WERI-Rb-1 (cell line): Measurements from ENCODE around the gene GSX2.

Source experiments
- DNase-seq: peaks from one replicate; pipeline ENCODE4 v3.0.0-alpha.2; 2020
- H3K27ac ChIP-seq: fragments of 250-450 bp; sonication (Bioruptor Pico); 2 replicates; pipeline ENCODE4 v1.5.1; 2020; ENCODE audit warnings: mild to moderate bottlenecking, moderate library complexity
- H3K27me3 ChIP-seq: fragments of 250-450 bp; sonication (Bioruptor Pico); 2 replicates; pipeline ENCODE4 v1.5.1; 2021; ENCODE audit warnings: mild to moderate bottlenecking, low read depth, moderate library complexity; ENCODE audit not compliant: insufficient read depth, severe bottlenecking
- H3K36me3 ChIP-seq: fragments of 250-450 bp; sonication (Bioruptor Pico); 2 replicates; pipeline ENCODE4 v1.5.1; 2020; ENCODE audit warnings: mild to moderate bottlenecking, moderate library complexity
- H3K4me3 ChIP-seq: 2 replicates; pipeline ENCODE4 v1.5.1; 2011; ENCODE audit warnings: low read depth, mild to moderate bottlenecking, control low read depth, low read length
- H3K9me3 ChIP-seq: fragments of 250-450 bp; sonication (Bioruptor Pico); 2 replicates; pipeline ENCODE4 v1.5.1; 2021; ENCODE audit warnings: mild to moderate bottlenecking, moderate library complexity; ENCODE audit not compliant: severe bottlenecking
- TF ChIP-seq, protein P1 (sequence below): IDR thresholded peaks from 2 replicates; pipeline ENCODE4 v1.5.1; 2011; ENCODE audit warnings: low read depth, mild to moderate bottlenecking, control low read depth, inconsistent platforms, low read length

The GSX2 gene

DNA sequence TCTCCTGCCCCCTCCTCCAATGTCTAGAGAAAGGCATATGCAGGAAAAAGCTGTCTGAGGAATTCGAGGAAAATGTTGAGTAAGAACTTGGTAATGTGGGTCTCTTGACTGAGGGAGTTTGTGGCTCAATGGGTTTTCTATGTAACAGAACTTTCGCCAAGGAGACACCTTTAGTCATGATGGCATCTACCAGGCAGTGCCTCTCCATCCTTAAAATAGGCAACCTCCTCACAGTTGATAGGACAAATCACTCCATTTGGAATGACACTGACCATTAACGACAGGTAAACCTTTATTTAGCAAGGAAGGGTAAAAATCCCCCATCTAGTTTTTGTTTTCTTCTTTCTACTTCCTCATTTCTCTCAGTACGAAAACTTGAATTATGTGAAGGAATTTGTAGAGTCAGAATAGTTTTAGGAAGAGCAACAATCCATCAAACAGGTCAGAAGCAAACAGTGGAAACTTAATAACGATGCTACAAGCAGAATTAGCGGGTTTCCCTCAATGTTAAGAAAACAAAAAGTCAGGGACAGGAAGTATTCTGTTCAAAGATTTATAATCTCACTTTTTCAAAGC, 2.7 kb downstream of the GSX2 start:
- Histone ChIP-seq H3K4me3 (no peak overlapping the region), H3K36me3 (no peaks in the 10 kb centered on the region), H3K9me3 (no peaks in the 10 kb centered on the region), H3K27me3 (peaks cover 95% of the 10 kb centered on the region), H3K27ac (no peak overlapping the region)
- TF ChIP-seq, protein P1, sequence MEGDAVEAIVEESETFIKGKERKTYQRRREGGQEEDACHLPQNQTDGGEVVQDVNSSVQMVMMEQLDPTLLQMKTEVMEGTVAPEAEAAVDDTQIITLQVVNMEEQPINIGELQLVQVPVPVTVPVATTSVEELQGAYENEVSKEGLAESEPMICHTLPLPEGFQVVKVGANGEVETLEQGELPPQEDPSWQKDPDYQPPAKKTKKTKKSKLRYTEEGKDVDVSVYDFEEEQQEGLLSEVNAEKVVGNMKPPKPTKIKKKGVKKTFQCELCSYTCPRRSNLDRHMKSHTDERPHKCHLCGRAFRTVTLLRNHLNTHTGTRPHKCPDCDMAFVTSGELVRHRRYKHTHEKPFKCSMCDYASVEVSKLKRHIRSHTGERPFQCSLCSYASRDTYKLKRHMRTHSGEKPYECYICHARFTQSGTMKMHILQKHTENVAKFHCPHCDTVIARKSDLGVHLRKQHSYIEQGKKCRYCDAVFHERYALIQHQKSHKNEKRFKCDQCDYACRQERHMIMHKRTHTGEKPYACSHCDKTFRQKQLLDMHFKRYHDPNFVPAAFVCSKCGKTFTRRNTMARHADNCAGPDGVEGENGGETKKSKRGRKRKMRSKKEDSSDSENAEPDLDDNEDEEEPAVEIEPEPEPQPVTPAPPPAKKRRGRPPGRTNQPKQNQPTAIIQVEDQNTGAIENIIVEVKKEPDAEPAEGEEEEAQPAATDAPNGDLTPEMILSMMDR: no peak
- DNase-seq: no peak

DNA sequence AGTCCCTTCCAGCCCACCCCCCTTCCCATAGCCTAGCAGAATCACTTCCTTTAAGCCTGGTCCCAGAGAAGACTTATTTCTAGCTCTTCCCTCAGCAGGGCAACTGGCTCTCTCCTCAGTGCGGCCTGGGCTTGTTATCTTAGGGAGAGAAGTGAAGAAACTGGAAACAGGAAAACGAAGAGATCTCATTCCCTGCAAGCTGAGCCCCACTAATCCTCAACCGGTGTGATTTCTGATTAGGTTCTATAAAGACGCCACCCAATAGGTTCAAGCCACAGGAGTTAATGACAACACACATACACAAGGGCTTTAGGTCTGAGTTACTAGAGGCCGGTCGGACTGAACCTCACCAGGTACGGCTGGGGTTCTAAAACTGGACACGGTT, 3.2 kb downstream of the GSX2 start:
- no peaks in the 10 kb centered on the region for H3K9me3 ChIP-seq
- no peak overlapping the region for H3K27ac ChIP-seq
- DNase-seq: no peak
- peak overlapping the region; percentile 25; the same call in 1 of the 2 replicates for H3K4me3 ChIP-seq
- H3K27me3 ChIP-seq: peaks cover 93% of the 10 kb centered on the region
- TF ChIP-seq, protein P1: no peak
- H3K36me3 ChIP-seq: no peaks in the 10 kb centered on the region

DNA sequence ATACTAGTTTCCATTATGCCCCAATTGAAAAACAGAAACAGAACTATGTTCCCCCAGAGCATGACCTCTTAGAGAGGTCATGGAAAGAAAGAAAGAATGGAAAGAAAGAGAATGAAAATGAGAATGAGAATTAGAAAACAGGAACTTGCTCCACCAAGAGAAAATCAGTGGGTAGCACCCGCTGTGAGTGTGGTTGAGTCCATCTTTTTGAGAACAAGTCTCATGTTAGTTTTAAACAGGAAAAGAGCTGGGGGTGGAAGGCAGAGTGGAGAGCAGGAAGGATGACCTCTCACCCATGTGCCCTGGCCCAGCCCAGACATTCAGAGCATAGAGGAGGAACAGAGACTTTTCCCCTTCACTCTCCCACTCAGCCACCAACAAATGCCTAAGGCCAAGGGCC, 4.9 kb downstream of the GSX2 start:
- no peak overlapping the region for H3K27ac ChIP-seq
- H3K9me3 ChIP-seq: peaks cover 7% of the 10 kb centered on the region
- TF ChIP-seq, protein P1: no peak
- peaks cover 93% of the 10 kb centered on the region for H3K27me3 ChIP-seq
- DNase-seq: no peak
- no peaks in the 10 kb centered on the region for H3K36me3 ChIP-seq
- H3K4me3 ChIP-seq: no peak overlapping the region

DNA sequence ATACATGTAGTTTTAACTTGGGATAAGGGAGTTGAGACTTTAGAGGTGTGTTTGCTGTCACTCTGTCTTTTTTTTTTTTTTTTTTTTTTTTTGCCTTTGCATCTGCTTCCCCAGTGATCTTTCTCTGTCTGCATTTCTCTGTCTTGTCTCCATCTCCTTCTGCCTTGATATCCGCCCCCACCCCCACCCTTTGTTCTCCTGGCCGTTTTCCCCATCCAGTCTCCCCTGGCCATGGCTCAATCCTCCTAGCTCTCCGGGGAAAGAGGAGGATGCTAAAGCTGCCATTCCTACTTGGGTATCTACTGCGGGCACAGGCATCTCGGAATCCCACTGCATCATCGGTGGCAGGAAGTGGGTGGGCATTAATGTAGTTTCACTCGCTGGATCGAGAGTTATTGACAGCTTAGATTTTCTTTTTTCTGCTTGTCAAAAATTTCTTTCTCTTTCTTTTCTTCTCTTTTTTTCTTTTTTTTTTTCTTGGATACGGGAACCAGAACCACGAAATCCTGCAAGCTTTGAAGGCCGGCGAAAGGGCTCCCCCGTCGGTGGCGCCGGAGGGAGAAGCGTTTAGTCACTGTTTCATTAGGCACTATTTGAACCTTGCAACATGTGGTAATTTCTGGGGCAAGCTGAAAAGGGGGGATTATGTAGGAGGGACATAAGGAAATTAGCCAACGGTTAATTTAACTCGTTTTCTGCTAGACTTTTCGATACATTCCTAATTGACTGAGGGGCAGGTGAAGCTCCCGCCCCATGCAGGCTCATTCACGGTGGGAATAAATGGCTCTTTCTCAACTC, 8.2 kb downstream of the GSX2 start:
- TF ChIP-seq, protein P1: no peak
- peaks cover 7% of the 10 kb centered on the region for H3K9me3 ChIP-seq
- H3K4me3 ChIP-seq: no peak overlapping the region
- H3K36me3 ChIP-seq: no peaks in the 10 kb centered on the region
- no peak overlapping the region for H3K27ac ChIP-seq
- H3K27me3 ChIP-seq: peaks cover 81% of the 10 kb centered on the region
- no peak for DNase-seq

DNA sequence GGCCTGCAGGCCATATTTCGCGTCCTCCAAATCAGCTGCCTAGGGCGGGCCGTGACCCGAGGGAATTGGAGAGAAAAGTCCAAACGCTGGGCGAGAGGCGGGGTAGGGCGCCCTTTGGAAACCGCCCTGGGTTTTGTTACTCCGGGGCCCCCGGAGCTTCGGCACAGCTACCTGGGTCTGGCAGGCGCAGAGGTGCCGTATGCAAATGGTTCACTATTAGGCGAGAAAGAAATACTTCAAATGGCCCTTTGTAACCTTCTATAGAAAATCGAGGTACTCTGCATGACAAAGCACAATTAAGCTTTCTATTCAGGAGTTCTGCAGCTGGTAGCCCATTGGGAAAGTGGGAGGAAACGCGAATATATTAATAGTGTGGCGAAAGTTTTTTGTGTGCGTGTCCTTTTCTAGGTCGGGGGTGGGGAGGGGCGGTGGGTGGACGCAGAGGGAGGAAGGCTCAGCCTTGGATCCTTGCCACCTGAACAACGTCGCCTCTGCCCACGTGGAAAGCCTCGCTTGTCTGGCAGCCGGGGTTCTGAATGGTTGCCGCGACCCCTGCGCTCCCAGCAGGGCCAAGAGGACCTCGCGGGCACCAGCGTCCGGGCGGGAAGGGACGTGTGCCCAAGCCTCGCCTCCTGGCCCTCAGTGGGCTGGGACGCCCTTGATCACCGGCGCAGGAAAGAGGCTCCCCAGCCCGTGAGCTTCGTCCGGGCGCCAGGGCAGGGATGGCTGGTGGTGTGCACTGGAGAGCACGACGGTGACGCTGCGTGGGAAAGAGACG, 9.5 kb downstream of the GSX2 start:
- Histone ChIP-seq H3K36me3 (no peaks in the 10 kb centered on the region), H3K27ac (no peak overlapping the region), H3K27me3 (peaks cover 71% of the 10 kb centered on the region), H3K4me3 (no peak overlapping the region), H3K9me3 (peaks cover 7% of the 10 kb centered on the region)
- TF ChIP-seq, protein P1: no peak
- no peak for DNase-seq
